WERI-Rb-1 (cell line): ENCODE data around the gene PDLIM3.
"Not testable (repeated sequence)": the region's sequence is repeated elsewhere in the genome, so short reads cannot be mapped to it uniquely, and the experiment has no call there.

Experiments
- DNase-seq: peaks from one replicate; pipeline ENCODE4 v3.0.0-alpha.2; 2020
- H3K27ac ChIP-seq: fragments of 250-450 bp; sonication (Bioruptor Pico); 2 replicates; pipeline ENCODE4 v1.5.1; 2020; ENCODE audit warnings: mild to moderate bottlenecking, moderate library complexity
- H3K27me3 ChIP-seq: fragments of 250-450 bp; sonication (Bioruptor Pico); 2 replicates; pipeline ENCODE4 v1.5.1; 2021; ENCODE audit warnings: mild to moderate bottlenecking, low read depth, moderate library complexity; ENCODE audit not compliant: insufficient read depth, severe bottlenecking
- H3K36me3 ChIP-seq: fragments of 250-450 bp; sonication (Bioruptor Pico); 2 replicates; pipeline ENCODE4 v1.5.1; 2020; ENCODE audit warnings: mild to moderate bottlenecking, moderate library complexity
- H3K4me3 ChIP-seq: 2 replicates; pipeline ENCODE4 v1.5.1; 2011; ENCODE audit warnings: low read depth, mild to moderate bottlenecking, control low read depth, low read length
- H3K9me3 ChIP-seq: fragments of 250-450 bp; sonication (Bioruptor Pico); 2 replicates; pipeline ENCODE4 v1.5.1; 2021; ENCODE audit warnings: mild to moderate bottlenecking, moderate library complexity; ENCODE audit not compliant: severe bottlenecking
- TF ChIP-seq, protein P1 (sequence below): IDR thresholded peaks from 2 replicates; pipeline ENCODE4 v1.5.1; 2011; ENCODE audit warnings: low read depth, mild to moderate bottlenecking, control low read depth, inconsistent platforms, low read length

Gene PDLIM3

DNA sequence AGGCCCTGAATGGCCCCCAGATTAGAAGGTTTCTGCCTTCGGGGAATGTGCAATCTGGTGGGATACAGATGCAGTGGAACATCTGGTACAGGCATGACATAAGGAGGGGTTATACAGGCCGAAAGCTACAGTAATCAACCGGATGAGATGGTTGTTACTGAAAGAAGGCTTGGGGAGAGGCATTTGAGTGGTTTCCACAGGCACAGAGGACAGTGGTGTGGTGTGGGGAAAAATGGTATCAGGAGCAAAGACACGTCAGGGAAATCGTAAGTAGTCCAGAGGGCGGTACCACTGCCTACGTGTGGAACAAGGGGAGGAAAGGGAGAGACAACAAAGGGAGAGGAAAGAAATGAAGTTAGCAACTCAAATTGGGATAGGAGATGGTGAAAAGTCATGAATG, 3.0 kb downstream of the PDLIM3 start:
- no peak for DNase-seq
- no peaks in the 10 kb centered on the region for H3K9me3 ChIP-seq
- H3K36me3 ChIP-seq: no peaks in the 10 kb centered on the region
- TF ChIP-seq, protein P1, sequence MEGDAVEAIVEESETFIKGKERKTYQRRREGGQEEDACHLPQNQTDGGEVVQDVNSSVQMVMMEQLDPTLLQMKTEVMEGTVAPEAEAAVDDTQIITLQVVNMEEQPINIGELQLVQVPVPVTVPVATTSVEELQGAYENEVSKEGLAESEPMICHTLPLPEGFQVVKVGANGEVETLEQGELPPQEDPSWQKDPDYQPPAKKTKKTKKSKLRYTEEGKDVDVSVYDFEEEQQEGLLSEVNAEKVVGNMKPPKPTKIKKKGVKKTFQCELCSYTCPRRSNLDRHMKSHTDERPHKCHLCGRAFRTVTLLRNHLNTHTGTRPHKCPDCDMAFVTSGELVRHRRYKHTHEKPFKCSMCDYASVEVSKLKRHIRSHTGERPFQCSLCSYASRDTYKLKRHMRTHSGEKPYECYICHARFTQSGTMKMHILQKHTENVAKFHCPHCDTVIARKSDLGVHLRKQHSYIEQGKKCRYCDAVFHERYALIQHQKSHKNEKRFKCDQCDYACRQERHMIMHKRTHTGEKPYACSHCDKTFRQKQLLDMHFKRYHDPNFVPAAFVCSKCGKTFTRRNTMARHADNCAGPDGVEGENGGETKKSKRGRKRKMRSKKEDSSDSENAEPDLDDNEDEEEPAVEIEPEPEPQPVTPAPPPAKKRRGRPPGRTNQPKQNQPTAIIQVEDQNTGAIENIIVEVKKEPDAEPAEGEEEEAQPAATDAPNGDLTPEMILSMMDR: no peak
- H3K4me3 ChIP-seq: no peak overlapping the region
- no peaks in the 10 kb centered on the region for H3K27me3 ChIP-seq
- no peak overlapping the region for H3K27ac ChIP-seq

DNA sequence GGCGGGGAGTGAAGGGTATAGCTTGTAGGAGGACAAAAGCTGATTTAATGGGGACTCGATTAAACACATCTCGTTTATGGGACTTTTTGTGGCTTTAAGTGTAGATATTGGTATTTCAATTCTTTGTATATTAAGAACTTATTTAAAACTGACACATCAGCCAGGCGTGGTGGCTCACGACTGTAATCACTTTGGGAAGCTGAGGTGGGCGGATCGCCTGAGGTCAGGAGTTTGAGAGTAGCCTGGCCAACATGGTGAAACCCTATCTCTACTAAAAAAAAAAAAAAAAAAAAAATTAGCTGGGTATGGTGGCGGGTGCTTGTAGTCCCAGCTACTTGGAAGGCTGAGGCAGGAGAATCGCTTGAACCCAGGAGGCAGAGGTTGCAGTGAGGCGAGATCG, 3.7 kb downstream of the PDLIM3 start:
- not testable (repeated sequence) for H3K36me3 ChIP-seq, H3K9me3 ChIP-seq, H3K27ac ChIP-seq, H3K4me3 ChIP-seq, H3K27me3 ChIP-seq, DNase-seq

DNA sequence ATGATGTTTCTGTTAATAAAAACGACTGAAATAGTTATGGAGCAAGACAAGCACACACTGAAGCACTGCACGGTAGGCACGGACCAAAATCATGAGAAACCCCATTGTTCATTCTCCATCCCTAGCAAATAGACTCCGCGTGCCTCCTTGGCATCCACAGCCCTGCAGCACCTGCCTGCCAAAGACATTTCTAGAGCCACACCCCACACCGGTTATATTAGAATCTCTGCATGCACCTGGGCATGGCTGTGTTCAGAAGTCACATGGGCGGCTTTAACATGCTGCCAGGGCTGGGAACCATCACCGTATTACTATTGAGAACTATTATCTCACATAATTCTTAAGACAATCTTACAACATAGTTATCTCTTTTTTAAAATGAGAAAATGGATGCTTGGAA, 5.9 kb downstream of the PDLIM3 start:
- no peaks in the 10 kb centered on the region for H3K27me3 ChIP-seq
- H3K36me3 ChIP-seq: no peaks in the 10 kb centered on the region
- H3K27ac ChIP-seq: no peak overlapping the region
- peaks cover 6% of the 10 kb centered on the region for H3K9me3 ChIP-seq
- H3K4me3 ChIP-seq: no peak overlapping the region
- no peak for DNase-seq
- TF ChIP-seq, protein P1: no peak

DNA sequence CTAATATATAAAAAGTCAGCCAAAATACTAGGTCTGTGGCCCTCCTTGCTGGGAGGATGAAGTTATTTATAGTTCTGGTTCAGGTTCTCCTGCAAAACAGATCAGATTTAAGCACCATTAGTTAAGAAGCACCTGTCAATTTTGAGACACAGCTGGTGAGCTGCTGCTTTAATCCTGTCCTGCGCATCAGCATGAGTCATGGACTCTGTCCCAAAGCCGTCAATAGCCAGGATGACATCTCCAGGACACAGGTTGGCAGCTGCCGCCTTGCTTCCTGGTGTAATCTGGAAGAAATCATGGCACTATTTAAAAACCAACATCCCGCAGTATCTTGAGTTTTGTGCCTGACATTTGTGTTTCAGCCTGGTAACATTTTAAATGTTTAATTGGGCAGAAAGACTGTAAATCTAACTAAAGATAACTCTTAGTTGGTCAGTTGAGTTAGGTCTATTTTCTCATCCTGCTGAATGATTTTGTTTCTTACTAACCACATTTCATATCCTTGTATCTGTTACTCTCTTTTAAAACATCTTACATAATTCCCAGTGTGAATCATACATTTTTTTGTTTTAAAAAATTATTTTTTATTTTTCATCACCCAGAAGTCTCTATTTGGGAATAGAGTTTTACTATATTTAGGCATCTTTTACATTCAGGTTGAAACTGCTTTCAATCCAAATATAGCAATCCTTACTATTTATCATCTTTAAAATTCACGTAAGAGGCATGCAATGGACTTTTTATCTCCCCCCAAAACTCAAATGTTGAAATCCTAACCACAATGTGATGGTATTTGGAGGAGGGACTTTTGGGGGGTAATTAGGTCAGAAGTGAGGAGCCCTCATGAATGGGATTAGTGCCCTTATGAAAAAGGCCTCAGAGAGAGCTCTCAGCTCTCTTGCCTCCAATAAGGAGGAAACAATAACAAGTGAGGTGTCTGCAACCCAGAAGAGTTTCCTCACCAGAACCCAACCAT, 10.1 kb downstream of the PDLIM3 start:
- peak; percentile 46 for DNase-seq
- no peak overlapping the region for H3K4me3 ChIP-seq
- peaks cover 6% of the 10 kb centered on the region for H3K9me3 ChIP-seq
- H3K27ac ChIP-seq: no peak overlapping the region
- H3K27me3 ChIP-seq: no peaks in the 10 kb centered on the region
- TF ChIP-seq, protein P1: no peak
- no peaks in the 10 kb centered on the region for H3K36me3 ChIP-seq

DNA sequence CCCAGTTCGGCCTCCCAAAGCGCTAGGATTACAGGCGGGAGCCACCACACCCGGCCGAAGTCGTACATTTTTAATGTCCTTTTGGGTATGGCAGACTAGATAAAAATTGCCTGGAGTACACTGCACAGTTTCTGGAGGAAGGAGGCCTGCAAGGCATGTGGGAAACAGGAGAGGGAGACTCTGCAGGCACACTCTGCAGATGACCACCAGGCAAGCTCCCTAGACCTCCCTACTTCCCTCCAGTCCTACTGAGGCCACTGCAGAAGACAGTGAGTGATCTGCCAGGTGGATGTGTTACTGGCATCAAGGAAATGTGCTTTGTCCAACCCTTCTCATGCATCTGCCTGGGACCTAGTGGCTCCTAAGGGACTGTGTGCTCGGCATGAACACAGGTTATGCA, 11.4 kb downstream of the PDLIM3 start:
- peaks cover 6% of the 10 kb centered on the region for H3K9me3 ChIP-seq
- H3K4me3 ChIP-seq: no peak overlapping the region
- no peaks in the 10 kb centered on the region for H3K27me3 ChIP-seq
- DNase-seq: no peak
- H3K27ac ChIP-seq: no peak overlapping the region
- TF ChIP-seq, protein P1: no peak
- H3K36me3 ChIP-seq: no peaks in the 10 kb centered on the region

DNA sequence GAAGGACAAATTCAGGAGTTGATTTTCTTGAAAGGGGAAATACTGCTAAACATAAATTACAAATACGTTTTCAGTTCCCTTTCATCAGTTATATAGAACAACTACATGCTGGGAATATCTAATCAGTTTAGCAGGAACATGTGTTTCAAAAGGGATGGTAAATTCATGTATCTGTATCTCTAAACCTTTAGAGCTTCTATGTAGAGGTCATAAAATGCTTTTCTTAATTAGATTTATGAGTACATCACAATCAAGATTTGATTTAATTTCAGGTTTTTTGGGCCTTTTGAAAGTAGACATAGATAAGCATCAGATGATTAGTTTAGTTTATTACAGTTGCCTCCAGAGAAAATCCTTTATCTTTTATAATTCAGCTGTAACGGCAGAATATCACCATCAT, 12.9 kb downstream of the PDLIM3 start:
- peaks cover 6% of the 10 kb centered on the region for H3K9me3 ChIP-seq
- no peak for DNase-seq
- H3K27ac ChIP-seq: no peak overlapping the region
- TF ChIP-seq, protein P1: no peak
- H3K27me3 ChIP-seq: no peaks in the 10 kb centered on the region
- H3K4me3 ChIP-seq: no peak overlapping the region
- no peaks in the 10 kb centered on the region for H3K36me3 ChIP-seq
